Measurements from ENCODE around the gene STRIP2. TPM values are rescaled to one million over a fixed set of nuclear protein-coding genes. Genes with fewer than 3 reads are reported as not detected.
A peak's percentile ranks its signal among the peaks of the same experiment; 100 is the strongest.

Gene STRIP2
- total and polyA plus RNA-seq, 3 experiments from 2014 or later, result 21.0 to 25.0 TPM; not detected in 1

- no peak overlapping the region for H3K27ac Mint-ChIP-seq
Observed at GRCh38 chr7:129452589-129453231, 18.5 kb downstream of the STRIP2 start.

GRCh38 chr7:129453510-129454248 lies 19.4 kb downstream of the STRIP2 start:
- ChIA-PET POLR2A (no interaction called here), CTCF (no interaction called here)
- no peak overlapping the region for H3K27ac ChIP-seq (ENCODE audit: low read depth, low read length)
- Mint-ChIP-seq H3K4me3 (no peak overlapping the region), H3K27ac (no peak overlapping the region), H3K36me3 (peaks cover 0 to 8% (median 0%) of the 10 kb centered on the region in 3 donors), H3K4me1 (no peaks in the 10 kb centered on the region), H3K27me3 (peaks cover 0 to 2% of the 10 kb centered on the region in 2 donors), H3K9me3 (peaks cover 0 to 9% (median 4%) of the 10 kb centered on the region in 5 donors)
- H3K9me3 ChIP-seq (ENCODE audit: low read length), result no peaks in the 10 kb centered on the region
- H3K4me1 ChIP-seq (ENCODE audit: insufficient read depth, low read length), result no peaks in the 10 kb centered on the region
- no peak overlapping the region for H3K4me3 ChIP-seq (ENCODE audit: low read length)
- H3K27me3 ChIP-seq (ENCODE audit: insufficient read depth, low read length, poor library complexity, severe bottlenecking), result no peaks in the 10 kb centered on the region
- no peak for DNase-seq
- no peaks in the 10 kb centered on the region for H3K36me3 ChIP-seq (ENCODE audit: insufficient read depth, low read length)

More at GRCh38 chr7:129452589-129453231, 18.5 kb downstream of the STRIP2 start:
- H3K4me1 Mint-ChIP-seq, result no peaks in the 10 kb centered on the region
- POLR2A ChIA-PET, result no interaction called here
- H3K27me3 Mint-ChIP-seq, result peaks cover 0 to 2% of the 10 kb centered on the region in 2 donors
- Histone ChIP-seq H3K9me3 (ENCODE audit: low read length) (no peaks in the 10 kb centered on the region), H3K27ac (ENCODE audit: low read depth, low read length) (no peak overlapping the region), H3K4me1 (ENCODE audit: insufficient read depth, low read length) (no peaks in the 10 kb centered on the region), H3K4me3 (ENCODE audit: low read length) (no peak overlapping the region), H3K36me3 (ENCODE audit: insufficient read depth, low read length) (no peaks in the 10 kb centered on the region), H3K27me3 (ENCODE audit: insufficient read depth, low read length, poor library complexity, severe bottlenecking) (no peaks in the 10 kb centered on the region)
- CTCF ChIA-PET, result no interaction called here
- no peak for DNase-seq
- no peak overlapping the region for H3K4me3 Mint-ChIP-seq
- peaks cover 0 to 14% (median 5%) of the 10 kb centered on the region in 5 donors for H3K9me3 Mint-ChIP-seq
- peaks cover 0 to 11% (median 0%) of the 10 kb centered on the region in 3 donors for H3K36me3 Mint-ChIP-seq

GRCh38 chr7:129454249-129454551 lies 20.0 kb downstream of the STRIP2 start:
- Mint-ChIP-seq H3K27ac (no peak overlapping the region), H3K27me3 (peaks cover 0 to 2% of the 10 kb centered on the region in 2 donors), H3K36me3 (peaks cover 0 to 3% (median 0%) of the 10 kb centered on the region in 3 donors), H3K9me3 (peaks cover 0 to 4% (median under 1%) of the 10 kb centered on the region in 5 donors), H3K4me3 (no peak overlapping the region), H3K4me1 (no peaks in the 10 kb centered on the region)
- Histone ChIP-seq H3K4me1 (ENCODE audit: insufficient read depth, low read length) (no peaks in the 10 kb centered on the region), H3K9me3 (ENCODE audit: low read length) (no peaks in the 10 kb centered on the region), H3K27ac (ENCODE audit: low read depth, low read length) (no peak overlapping the region), H3K4me3 (ENCODE audit: low read length) (no peak overlapping the region), H3K36me3 (ENCODE audit: insufficient read depth, low read length) (no peaks in the 10 kb centered on the region), H3K27me3 (ENCODE audit: insufficient read depth, low read length, poor library complexity, severe bottlenecking) (no peaks in the 10 kb centered on the region)
- CTCF ChIA-PET, result no interaction called here
- DNase-seq, result no peak
- POLR2A ChIA-PET, result no interaction called here

- no peaks in the 10 kb centered on the region for H3K36me3 Mint-ChIP-seq
- DNase-seq, result no peak
- Histone ChIP-seq H3K27ac (ENCODE audit: low read depth, low read length) (no peak overlapping the region), H3K36me3 (ENCODE audit: insufficient read depth, low read length) (no peaks in the 10 kb centered on the region), H3K27me3 (ENCODE audit: insufficient read depth, low read length, poor library complexity, severe bottlenecking) (no peaks in the 10 kb centered on the region), H3K9me3 (ENCODE audit: low read length) (no peaks in the 10 kb centered on the region), H3K4me3 (ENCODE audit: low read length) (no peak overlapping the region), H3K4me1 (ENCODE audit: insufficient read depth, low read length) (no peaks in the 10 kb centered on the region)
- peak overlapping the region in 1 of 8 donors; percentile 14 for H3K27ac Mint-ChIP-seq
- H3K27me3 Mint-ChIP-seq, result peaks cover 0 to 2% of the 10 kb centered on the region in 2 donors
- CTCF ChIA-PET, result no interaction called here
- no peaks in the 10 kb centered on the region for H3K4me1 Mint-ChIP-seq
- POLR2A ChIA-PET, result no interaction called here
- H3K4me3 Mint-ChIP-seq, result no peak overlapping the region
- no peaks in the 10 kb centered on the region for H3K9me3 Mint-ChIP-seq
Observed at GRCh38 chr7:129456421-129456820, 22.2 kb downstream of the STRIP2 start.

GRCh38 chr7:129457101-129457500 lies 22.9 kb downstream of the STRIP2 start:
- H3K9me3 ChIP-seq (ENCODE audit: low read length), result no peaks in the 10 kb centered on the region
- DNase-seq, result no peak
- no peaks in the 10 kb centered on the region for H3K36me3 ChIP-seq (ENCODE audit: insufficient read depth, low read length)
- no peak overlapping the region for H3K4me3 Mint-ChIP-seq
- ChIA-PET POLR2A (no interaction called here), CTCF (no interaction called here)
- no peaks in the 10 kb centered on the region for H3K9me3 Mint-ChIP-seq
- H3K4me1 Mint-ChIP-seq, result no peaks in the 10 kb centered on the region
- H3K27ac Mint-ChIP-seq, result no peak overlapping the region
- peaks cover 0 to 2% of the 10 kb centered on the region in 2 donors for H3K27me3 Mint-ChIP-seq
- no peaks in the 10 kb centered on the region for H3K4me1 ChIP-seq (ENCODE audit: insufficient read depth, low read length)
- no peak overlapping the region for H3K27ac ChIP-seq (ENCODE audit: low read depth, low read length)
- no peaks in the 10 kb centered on the region for H3K27me3 ChIP-seq (ENCODE audit: insufficient read depth, low read length, poor library complexity, severe bottlenecking)
- H3K4me3 ChIP-seq (ENCODE audit: low read length), result no peak overlapping the region
- no peaks in the 10 kb centered on the region for H3K36me3 Mint-ChIP-seq

GRCh38 chr7:129458171-129458570 lies 23.9 kb downstream of the STRIP2 start:
- CTCF ChIA-PET, result no interaction called here
- no peaks in the 10 kb centered on the region for H3K27me3 ChIP-seq (ENCODE audit: insufficient read depth, low read length, poor library complexity, severe bottlenecking)

GRCh38 chr7:129461809-129462208 lies 27.6 kb downstream of the STRIP2 start:
- ChIA-PET CTCF (interaction anchor here (0.8 to 1.2 kb wide), 2 partner anchors 94 to 298 kb away, joined by 3 read pairs; no protein-coding TSS in a partner anchor), POLR2A (no interaction called here)
- no peak overlapping the region for H3K27ac Mint-ChIP-seq
- no peaks in the 10 kb centered on the region for H3K36me3 Mint-ChIP-seq
- Histone ChIP-seq H3K27me3 (ENCODE audit: insufficient read depth, low read length, poor library complexity, severe bottlenecking) (no peaks in the 10 kb centered on the region), H3K4me1 (ENCODE audit: insufficient read depth, low read length) (no peaks in the 10 kb centered on the region), H3K4me3 (ENCODE audit: low read length) (no peak overlapping the region), H3K9me3 (ENCODE audit: low read length) (no peaks in the 10 kb centered on the region), H3K36me3 (ENCODE audit: insufficient read depth, low read length) (no peaks in the 10 kb centered on the region), H3K27ac (ENCODE audit: low read depth, low read length) (no peak overlapping the region)
- H3K4me1 Mint-ChIP-seq, result no peaks in the 10 kb centered on the region
- no peaks in the 10 kb centered on the region for H3K9me3 Mint-ChIP-seq
- no peaks in the 10 kb centered on the region for H3K27me3 Mint-ChIP-seq
- no peak overlapping the region for H3K4me3 Mint-ChIP-seq
- DNase-seq, result no peak

More at GRCh38 chr7:129458171-129458570, 23.9 kb downstream of the STRIP2 start:
- H3K27me3 Mint-ChIP-seq, result peaks cover 0 to 2% of the 10 kb centered on the region in 2 donors
- no peak overlapping the region for H3K4me3 ChIP-seq (ENCODE audit: low read length)
- POLR2A ChIA-PET, result no interaction called here
- H3K36me3 ChIP-seq (ENCODE audit: insufficient read depth, low read length), result no peaks in the 10 kb centered on the region
- H3K9me3 Mint-ChIP-seq, result no peaks in the 10 kb centered on the region
- no peak for DNase-seq
- no peak overlapping the region for H3K27ac ChIP-seq (ENCODE audit: low read depth, low read length)
- H3K4me3 Mint-ChIP-seq, result no peak overlapping the region
- H3K27ac Mint-ChIP-seq, result no peak overlapping the region
- H3K4me1 Mint-ChIP-seq, result no peaks in the 10 kb centered on the region
- H3K36me3 Mint-ChIP-seq, result no peaks in the 10 kb centered on the region
- no peaks in the 10 kb centered on the region for H3K9me3 ChIP-seq (ENCODE audit: low read length)
- H3K4me1 ChIP-seq (ENCODE audit: insufficient read depth, low read length), result no peaks in the 10 kb centered on the region

GRCh38 chr7:129462420-129462819 lies 28.2 kb downstream of the STRIP2 start:
- Histone ChIP-seq H3K4me3 (ENCODE audit: low read length) (no peak overlapping the region), H3K36me3 (ENCODE audit: insufficient read depth, low read length) (no peaks in the 10 kb centered on the region), H3K9me3 (ENCODE audit: low read length) (no peaks in the 10 kb centered on the region), H3K27me3 (ENCODE audit: insufficient read depth, low read length, poor library complexity, severe bottlenecking) (no peaks in the 10 kb centered on the region), H3K4me1 (ENCODE audit: insufficient read depth, low read length) (no peaks in the 10 kb centered on the region), H3K27ac (ENCODE audit: low read depth, low read length) (no peak overlapping the region)
- CTCF ChIA-PET, result interaction anchor here (1.7 kb wide), 1 partner anchor 95 kb away, joined by 6 read pairs; no protein-coding TSS in a partner anchor
- Mint-ChIP-seq H3K36me3 (no peaks in the 10 kb centered on the region), H3K9me3 (no peaks in the 10 kb centered on the region), H3K27me3 (no peaks in the 10 kb centered on the region), H3K27ac (no peak overlapping the region), H3K4me3 (no peak overlapping the region), H3K4me1 (no peaks in the 10 kb centered on the region)
- no peak for DNase-seq
- POLR2A ChIA-PET, result no interaction called here
